Ovary (tissue), 9 donors: ENCODE results near the gene ARHGAP23. TPM values are rescaled to one million over a fixed set of nuclear protein-coding genes. Genes with fewer than 3 reads are reported as not detected.

Experiments used
- DNase-seq, 5 donors: peaks; one replicate each; pipeline ENCODE4 v3.0.0-alpha.2; 2019 to 2020
- H3K27ac ChIP-seq, 2 donors: fragments of 200-600 bp; one replicate each; pipeline versions ENCODE4 v1.5.1 to v1.8.0; 2019 to 2022
- H3K27me3 ChIP-seq: fragments of 200-600 bp; one replicate; pipeline ENCODE4 v1.8.0; 2022
- H3K36me3 ChIP-seq: fragments of 200-600 bp; sonication (generic); one replicate; pipeline ENCODE4 v1.5.1; 2019
- H3K4me1 ChIP-seq: one replicate; pipeline ENCODE4 v1.8.1; 2013; ENCODE audit warnings: mild to moderate bottlenecking, moderate library complexity; ENCODE audit not compliant: insufficient read depth
- H3K4me3 ChIP-seq: fragments of 200-600 bp; sonication (generic); one replicate; pipeline ENCODE4 v1.5.1; 2017
- H3K9me3 ChIP-seq, 2 donors: fragments of 200-600 bp in 1 of 2; sonication (generic) in 1 of 2; one replicate each; pipeline versions ENCODE4 v1.5.1 to v1.8.1; 2013 to 2019; ENCODE audit warnings: mild to moderate bottlenecking in 1 of 2, moderate library complexity in 1 of 2
- CTCF ChIP-seq, 3 donors: fragments of 450-650 bp in 2 of 3; fragments of 200-600 bp in 1 of 3; IDR thresholded peaks; one replicate each; pipeline versions ENCODE4 v1.5.1 to v1.8.0; 2016 to 2022; ENCODE audit warnings: antibody characterized with exemption in 3 of 3, mild to moderate bottlenecking in 1 of 3
- EP300 ChIP-seq: sonication (generic); formaldehyde crosslinking; IDR thresholded peaks from one replicate; pipeline ENCODE4 v1.6.1; 2017; ENCODE audit warnings: antibody characterized with exemption
- POLR2A ChIP-seq: fragments of 450-650 bp; IDR thresholded peaks from one replicate; pipeline ENCODE4 v1.6.1; 2017; ENCODE audit warnings: antibody characterized with exemption, mild to moderate bottlenecking, moderate library complexity
- WGBS, 3 donors: extraction: QIAGEN DNeasy Blood & Tissue Kit in 1 of 3; methylation state at CpG; one replicate each; pipeline versions ENCODE4 v1.1.5 to v1.1.7; 2013 to 2017; 5-methylcytosine and 5-hydroxymethylcytosine counted together
- intact Hi-C, 4 donors: fragments of 100-400 bp; cut with DNase I; formaldehyde crosslinking; loops; one replicate each; pipeline versions ENCODE4 v1.11.0 to v1.15.1; 2022 to 2023
- polyA plus RNA-seq, 2 donors: library from polyadenylated mRNA; stranded (reverse); fragments of 200-250 nt in 1 of 2; fragments of 350-450 nt in 1 of 2; fragmentation: Illumina TruSeq in 1 of 2; extraction: RNeasy Lipid Tissue Mini Kit (QIAGEN cat#74804) in 1 of 2; gene quantifications; one replicate each; pipeline ENCODE4 v1.2.3, GENCODE V29; 2013 to 2014
- total RNA-seq, 7 donors: library from RNA; depleted of rRNA in 2 of 7; stranded (reverse); fragments of >200 nt in 2 of 7; fragmentation: NEBNext Ultra II Directional in 3 of 7; extraction: Animal tissue kit (Norgen Biotek cat#: 25700) in 3 of 7; gene quantifications; one replicate each; pipeline versions ENCODE4 v1.1.0 to v1.2.4, GENCODE V29; 2016 to 2023
- donor health status: DM: no; HTN: no; CAD: no; lungs with moderate emphysema.
- donor health status: DM: no; HTN: no; CAD: no.
- donor health status: Bipolar disorder and iron deficiency.
- donor health status: DM: yes; HTN: yes; CAD: no.
- donor health status: DM: no; HTN: no; CAD: no.
- donor health status: DM: yes; HTN: yes; CAD: no.

ARHGAP23 gene
- total and polyA plus RNA-seq, 9 donors: 13.7 to 76.4 (median 45.3) TPM

GRCh38 chr17:38554430-38555350 lies 126.4 kb downstream of the ARHGAP23 start:
- TF ChIP-seq EP300 (no peak), POLR2A (no peak), CTCF (IDR thresholded peaks at IDR 0.05) (no peak)
- intact Hi-C loops: loop anchor here in 1 of 4 donors (5.0 kb wide), 1 partner anchor 108 kb away; no protein-coding TSS in a partner anchor
- no peaks in the 10 kb centered on the region for H3K9me3 ChIP-seq
- 49 to 57% (median 54%) methylated on average over 8 of the region's 8 CpGs for WGBS, 3 donors
- no peaks in the 10 kb centered on the region for H3K36me3 ChIP-seq
- H3K27ac ChIP-seq: no peak overlapping the region
- no peak overlapping the region for H3K4me3 ChIP-seq
- DNase-seq: no peak
- peaks cover 8% of the 10 kb centered on the region for H3K4me1 ChIP-seq
- no peaks in the 10 kb centered on the region for H3K27me3 ChIP-seq

GRCh38 chr17:38556239-38556638 lies 128.0 kb downstream of the ARHGAP23 start:
- TF ChIP-seq POLR2A: no peak
- no peak for TF ChIP-seq CTCF (IDR thresholded peaks at IDR 0.05)
- no peak for TF ChIP-seq EP300
- H3K27me3 ChIP-seq: no peaks in the 10 kb centered on the region
- no peaks in the 10 kb centered on the region for H3K36me3 ChIP-seq
- no peaks in the 10 kb centered on the region for H3K9me3 ChIP-seq
- peaks cover 8% of the 10 kb centered on the region for H3K4me1 ChIP-seq
- no peak for DNase-seq
- WGBS, 3 donors: 86 to 93% (median 89%) methylated on average over 6 of the region's 6 CpGs
- intact Hi-C loops: loop anchor here in 2 of 4 donors (2.0 to 5.0 kb wide), 2 partner anchors 106 to 111 kb away; no protein-coding TSS in a partner anchor
- H3K27ac ChIP-seq: no peak overlapping the region
- H3K4me3 ChIP-seq: no peak overlapping the region

- peaks cover 8% of the 10 kb centered on the region for H3K4me1 ChIP-seq
- 62 to 71% (median 65%) methylated on average over 6 of the region's 6 CpGs for WGBS, 3 donors
- TF ChIP-seq POLR2A (no peak), CTCF (IDR thresholded peaks at IDR 0.05) (no peak), EP300 (no peak)
- H3K27ac ChIP-seq: no peak overlapping the region
- peaks cover 3% of the 10 kb centered on the region for H3K27me3 ChIP-seq
- no peak for DNase-seq
- H3K9me3 ChIP-seq: no peaks in the 10 kb centered on the region
- no peak overlapping the region for H3K4me3 ChIP-seq
- no peaks in the 10 kb centered on the region for H3K36me3 ChIP-seq
- intact Hi-C loops: loop anchor here in 2 of 4 donors (2.0 to 5.0 kb wide), 2 partner anchors 105 to 109 kb away; no protein-coding TSS in a partner anchor
Measured at GRCh38 chr17:38557396-38557795, 129.1 kb downstream of the ARHGAP23 start.

GRCh38 chr17:38557836-38558727 lies 129.8 kb downstream of the ARHGAP23 start:
- Histone ChIP-seq H3K27ac (peak overlapping the region; percentile 28 to 52), H3K27me3 (peaks cover 3% of the 10 kb centered on the region), H3K4me3 (peak overlapping the region; percentile 35), H3K36me3 (no peaks in the 10 kb centered on the region), H3K4me1 (peaks cover 8% of the 10 kb centered on the region), H3K9me3 (no peaks in the 10 kb centered on the region)
- intact Hi-C loops: loop anchor here in 2 of 4 donors (2.0 to 5.0 kb wide), 2 partner anchors 104 to 109 kb away; no protein-coding TSS in a partner anchor
- peak; percentile 32 for TF ChIP-seq POLR2A
- TF ChIP-seq EP300: no peak
- TF ChIP-seq CTCF (IDR thresholded peaks at IDR 0.05): peak; percentile 90 to 95 (median 95)
- 2 to 5% (median 3%) methylated on average over 44 to 52 of the region's 52 CpGs for WGBS, 3 donors
- DNase-seq: peak; percentile 91 to 96 (median 92)
